ENCODE results near the gene TMEM178B.
"Not testable (repeated sequence)": the region's sequence is repeated elsewhere in the genome, so short reads cannot be mapped to it uniquely, and the experiment has no call there.

TMEM178B gene

GRCh38 chr7:141185369-141185967 lies 111.6 kb downstream of the TMEM178B start:
- DNase-seq: no peak

GRCh38 chr7:141189231-141189630 lies 115.4 kb downstream of the TMEM178B start:
- DNase-seq: no peak

- no peak for DNase-seq
Measured at GRCh38 chr7:141190495-141190894, 116.6 kb downstream of the TMEM178B start.

GRCh38 chr7:141191277-141191676 lies 117.4 kb downstream of the TMEM178B start:
- no peak for DNase-seq

DNA sequence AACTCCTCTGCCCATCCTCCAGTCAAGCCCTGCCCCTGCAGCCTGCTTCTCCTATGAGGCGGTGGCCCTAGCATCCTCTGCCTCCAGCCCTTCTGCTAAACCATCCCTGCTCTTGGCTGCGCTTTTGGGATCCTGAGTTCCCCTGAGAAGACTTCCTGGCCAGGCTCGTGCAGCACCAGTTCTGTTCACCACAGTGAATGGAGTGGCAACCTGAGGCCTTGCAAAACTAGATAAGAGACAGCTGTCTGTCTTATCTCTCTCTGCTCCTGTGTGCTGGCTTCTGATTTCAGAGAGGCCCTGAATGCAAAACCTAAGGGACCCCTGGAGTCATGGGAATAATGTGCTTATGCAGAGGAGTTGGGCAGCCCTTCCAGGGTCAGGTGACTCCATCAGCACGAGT lies 119.2 kb downstream of the TMEM178B start:
- no peak for DNase-seq

GRCh38 chr7:141195722-141196121 lies 121.9 kb downstream of the TMEM178B start:
- not testable (repeated sequence) for DNase-seq

DNA sequence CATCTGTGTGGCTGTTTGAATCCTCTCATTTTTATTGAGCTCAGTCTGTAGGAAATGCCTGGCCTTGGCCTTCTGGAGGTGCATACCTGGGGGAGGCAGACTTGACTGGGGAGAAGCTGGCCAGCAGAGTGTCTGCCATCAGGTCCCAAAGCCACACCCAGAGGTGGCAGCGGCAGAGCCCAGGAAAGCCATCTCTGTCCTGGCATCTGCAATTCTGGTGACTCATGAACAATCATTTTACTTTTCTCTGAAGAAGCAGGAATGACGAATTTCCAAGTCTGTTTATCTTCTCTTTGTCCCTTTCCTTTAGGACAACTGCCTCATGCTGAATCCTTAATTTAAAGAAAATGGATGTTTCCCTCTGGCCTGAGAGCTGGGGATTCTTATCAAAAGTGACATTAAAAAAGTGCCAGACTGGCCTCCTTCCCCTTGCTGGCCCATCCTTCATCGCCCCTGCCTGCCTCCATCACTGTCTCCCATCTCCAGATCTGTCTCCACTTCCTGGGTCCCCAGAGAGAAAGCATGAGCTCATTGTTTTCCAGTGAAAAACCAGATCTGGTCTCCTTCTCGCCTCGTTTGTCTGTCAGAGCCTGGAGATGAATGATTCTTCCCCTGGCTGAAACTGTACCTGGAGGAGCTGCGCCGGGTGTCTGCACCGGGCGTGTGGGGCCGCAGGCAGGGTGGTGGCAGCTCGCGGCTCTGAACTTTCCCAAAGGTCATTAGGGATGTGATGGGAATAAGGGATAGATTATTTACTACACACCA lies 124.5 kb downstream of the TMEM178B start:
- no peak for DNase-seq

DNA sequence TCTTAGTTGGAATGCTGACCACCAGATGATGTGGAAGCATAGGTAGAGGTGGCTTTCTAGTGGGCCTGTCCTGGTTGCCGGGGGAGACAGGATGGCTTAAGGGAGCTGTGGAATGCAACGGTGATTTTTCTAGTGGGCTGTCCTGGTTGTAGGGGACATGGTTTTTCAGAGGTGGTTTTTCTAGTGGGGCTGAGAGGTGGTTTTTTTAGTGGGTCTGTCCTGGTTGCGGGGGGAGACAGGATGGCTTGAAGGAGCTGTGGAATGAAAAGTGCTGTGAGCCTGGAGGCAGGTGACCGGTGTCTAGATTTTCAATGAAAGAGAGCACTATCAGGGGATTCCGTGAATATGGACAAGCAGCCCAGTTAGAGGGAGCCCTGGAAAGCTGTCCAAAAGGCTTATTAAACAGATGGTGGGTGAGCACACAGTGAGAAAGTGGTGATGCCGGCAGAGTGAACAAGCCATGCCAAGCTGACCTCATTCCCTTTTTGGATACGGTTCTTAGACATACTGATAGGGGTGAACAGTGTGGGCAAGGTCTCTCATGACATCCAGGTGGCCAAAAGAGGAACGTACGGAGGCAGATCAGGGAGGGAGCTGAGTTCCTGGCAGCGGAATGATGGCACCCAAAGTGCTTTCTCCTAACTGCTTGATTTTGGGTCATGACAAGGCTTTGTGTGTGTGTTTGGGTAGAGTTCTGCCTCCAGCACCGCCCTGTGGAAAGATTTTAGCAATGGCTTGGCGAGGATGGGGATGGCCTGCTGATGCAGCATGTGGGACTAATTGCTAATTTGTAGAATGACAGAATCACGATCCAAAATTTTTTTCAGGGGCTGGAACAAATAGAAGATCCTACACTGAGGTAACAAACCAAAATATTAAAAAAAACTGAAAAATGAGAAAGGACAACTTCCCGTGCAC lies 126.6 kb downstream of the TMEM178B start:
- no peak for DNase-seq

DNA sequence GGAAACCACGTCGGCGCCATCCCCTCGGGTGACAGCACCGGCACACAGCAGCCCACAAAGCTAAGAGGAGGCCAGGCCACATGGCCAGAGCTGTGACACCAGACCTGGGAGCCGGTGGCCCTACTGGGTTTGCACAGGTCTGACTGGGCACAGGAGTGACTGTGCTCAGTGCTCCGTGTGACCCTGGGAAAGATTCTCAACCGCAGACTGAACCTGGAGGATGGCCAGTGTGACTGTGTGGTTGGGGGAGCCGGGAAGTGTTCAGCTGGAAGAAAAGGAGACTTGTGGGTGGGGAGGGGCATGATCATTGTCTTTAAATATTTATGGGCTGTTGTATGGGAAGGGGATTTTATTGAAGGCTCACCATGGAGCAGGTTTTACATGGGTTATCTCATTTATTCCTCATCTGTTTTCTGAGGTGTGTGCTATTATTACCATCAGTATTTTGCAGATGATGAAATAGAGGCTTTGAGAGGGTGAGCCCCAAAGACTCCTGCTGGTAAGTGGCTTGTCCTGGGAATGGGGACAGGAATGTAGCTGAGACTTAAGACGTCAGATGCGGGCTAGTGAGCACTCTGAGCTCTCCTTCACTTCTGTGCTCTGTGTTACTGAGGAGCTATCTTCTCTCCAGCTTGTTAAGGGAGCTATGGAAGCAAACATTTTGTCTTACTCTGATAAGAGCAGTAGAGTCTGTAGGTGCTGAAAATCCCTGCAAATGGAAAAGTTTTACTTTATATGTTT lies 127.5 kb downstream of the TMEM178B start:
- DNase-seq: no peak

GRCh38 chr7:141202535-141202934 lies 128.7 kb downstream of the TMEM178B start:
- DNase-seq: no peak

DNA sequence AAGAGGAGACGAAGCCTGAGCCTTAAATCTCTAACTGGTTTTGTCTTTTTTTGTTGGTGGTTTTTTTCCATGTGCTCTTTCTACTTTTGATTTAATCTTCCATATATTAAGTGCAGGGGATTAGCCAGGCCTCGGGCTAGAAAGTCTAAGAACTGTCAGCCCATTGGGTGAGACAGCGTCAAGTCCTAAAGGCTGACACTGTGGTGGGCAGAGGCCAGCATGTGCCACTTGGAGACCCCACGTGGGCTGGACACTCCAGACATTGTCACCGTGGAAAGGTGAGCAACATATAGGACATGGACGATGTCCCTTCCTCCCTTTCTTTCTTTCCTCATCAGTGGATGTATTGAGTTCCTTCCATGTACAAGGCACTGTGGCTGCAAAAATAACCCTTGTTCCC lies 129.3 kb downstream of the TMEM178B start:
- no peak for DNase-seq

GRCh38 chr7:141203586-141203985 lies 129.7 kb downstream of the TMEM178B start:
- DNase-seq: no peak

DNA sequence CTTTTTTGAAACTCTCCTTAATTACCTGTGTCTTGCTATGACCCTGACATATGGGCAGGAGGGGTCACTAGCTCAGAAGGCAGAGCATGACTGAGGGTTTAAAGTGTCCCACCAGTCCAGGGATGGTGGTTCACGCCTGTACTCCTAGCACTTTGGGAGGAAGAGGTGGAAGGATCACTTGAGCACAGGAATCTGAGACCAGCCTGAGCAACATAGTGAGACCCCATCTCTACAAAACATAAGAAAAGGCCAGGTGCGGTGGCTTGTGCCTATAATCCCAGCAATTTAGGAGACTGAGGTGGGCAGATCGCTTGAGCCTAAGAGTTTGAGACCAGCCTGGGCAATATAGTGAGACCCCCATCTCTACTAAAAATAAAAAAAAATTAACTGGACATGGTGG lies 133.8 kb downstream of the TMEM178B start:
- DNase-seq: no peak

- DNase-seq: no peak
Measured at GRCh38 chr7:141208539-141208938, 134.7 kb downstream of the TMEM178B start.

GRCh38 chr7:141209454-141209853 lies 135.6 kb downstream of the TMEM178B start:
- DNase-seq: no peak

DNA sequence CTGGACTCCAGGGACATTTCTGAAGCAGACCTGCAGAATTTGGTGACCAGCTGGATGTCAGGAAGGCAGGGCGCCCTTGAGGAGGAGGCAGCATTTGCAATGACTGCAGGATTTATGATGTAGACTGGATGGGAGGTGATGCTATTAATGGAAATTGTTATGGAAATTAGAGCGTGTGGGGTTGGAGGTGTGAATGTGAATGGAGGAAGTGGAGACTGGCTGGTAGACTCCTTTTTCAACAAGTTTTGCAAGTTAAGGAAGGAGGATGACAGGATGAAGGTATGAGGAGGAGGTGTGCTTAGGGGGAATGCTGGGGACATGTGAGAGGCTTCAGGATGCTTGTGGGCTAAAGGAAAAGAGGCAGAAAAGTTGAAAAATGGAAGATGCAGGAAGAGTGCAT lies 137.0 kb downstream of the TMEM178B start:
- no peak for DNase-seq

GRCh38 chr7:141213226-141213625 lies 139.4 kb downstream of the TMEM178B start:
- no peak for DNase-seq

GRCh38 chr7:141217938-141218337 lies 144.1 kb downstream of the TMEM178B start:
- no peak for DNase-seq

DNA sequence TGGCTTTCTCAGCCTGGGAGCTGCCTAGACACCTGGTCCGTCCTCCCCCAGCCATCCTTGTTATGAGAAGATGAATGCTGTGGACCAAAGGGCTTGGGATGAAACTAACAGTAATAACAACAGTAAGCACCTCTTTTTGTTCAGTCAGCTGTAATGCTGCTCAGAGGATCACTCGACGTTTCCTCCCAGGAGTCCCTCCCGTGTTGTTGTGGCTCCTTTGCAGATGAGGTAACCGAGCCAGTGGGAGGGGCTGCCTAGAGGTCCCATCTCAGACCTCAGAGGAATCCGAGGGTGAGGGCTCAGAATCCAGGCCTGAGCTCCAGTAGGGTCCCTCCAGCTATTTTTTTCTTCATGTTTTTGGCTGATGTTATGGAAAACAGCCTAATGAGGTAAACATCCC lies 145.1 kb downstream of the TMEM178B start:
- DNase-seq: no peak

DNA sequence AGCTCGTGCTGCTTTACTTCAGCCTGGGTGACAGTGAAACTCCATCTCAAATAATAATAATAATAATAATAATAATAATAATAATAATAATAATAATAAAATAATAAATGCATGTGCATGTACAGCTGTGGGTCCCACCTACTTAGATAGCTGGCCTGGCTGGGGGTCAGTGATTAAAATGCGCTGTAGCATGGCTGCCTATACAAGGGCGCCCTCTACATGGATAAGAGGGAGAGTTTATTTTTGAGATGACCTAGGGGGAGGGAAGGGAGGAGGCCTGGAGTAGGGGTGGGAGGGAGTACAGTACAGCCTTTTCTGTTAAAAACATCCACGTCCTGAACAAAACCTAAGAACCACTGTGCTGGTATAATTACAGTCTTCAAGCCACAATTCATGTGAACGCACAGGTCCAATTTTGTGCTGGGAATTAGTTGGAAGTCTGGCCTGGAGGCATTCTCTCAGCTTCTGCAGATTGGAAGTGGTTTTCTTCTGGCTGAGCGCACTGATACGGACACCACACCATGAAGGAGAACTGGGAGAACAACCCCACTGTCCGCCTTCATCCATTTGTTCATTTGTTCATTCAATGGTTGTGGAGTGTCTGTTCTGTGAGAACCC lies 146.5 kb downstream of the TMEM178B start:
- DNase-seq: no peak

DNA sequence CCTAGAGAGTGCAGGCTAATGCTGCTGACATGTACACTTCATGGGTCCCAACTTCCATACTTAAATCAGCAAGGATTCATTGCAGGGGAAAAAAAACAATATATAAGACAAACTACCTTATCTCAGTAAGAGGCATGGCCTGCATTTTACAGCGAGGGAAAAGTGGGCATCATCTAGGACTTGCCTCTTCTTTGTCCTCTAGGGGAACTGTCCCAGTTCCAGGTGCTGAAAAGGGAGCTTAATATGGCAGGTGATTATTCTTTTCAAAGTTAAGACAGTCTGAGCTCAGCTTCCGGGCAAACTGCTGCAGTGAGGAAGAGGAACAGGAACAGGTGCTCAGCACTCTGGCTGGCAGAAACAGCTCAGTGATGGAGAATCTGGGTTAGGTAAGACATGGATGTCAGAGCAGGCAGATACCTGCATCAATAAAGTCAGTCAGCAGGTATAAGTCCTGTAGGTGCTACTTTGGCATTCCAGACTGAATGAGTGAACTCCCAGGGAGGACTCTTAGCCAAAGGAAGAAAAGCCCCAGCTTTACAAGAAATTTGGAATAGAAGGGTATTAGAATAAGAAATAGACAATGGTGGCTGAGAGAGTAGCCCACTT lies 147.2 kb downstream of the TMEM178B start:
- no peak for DNase-seq

All from CD4-positive, alpha-beta T cell treated with Interleukin-10 for 1 hour (primary cell).